MCF 10A (cell line): ENCODE measurements around the gene ARHGEF28. TPM values are rescaled to one million over a fixed set of nuclear protein-coding genes. Genes with fewer than 3 reads are reported as not detected.

Source experiments
- BruUV-seq: library from RNA; stranded (reverse); fragments of 400-500 nt; replicated peaks from 2 replicates; lab custom pipeline; 2021; lab: Mats Ljungman, UMichigan
- CTCF ChIA-PET: fragments of 300-600 bp; sonication (Branson Sonifier 250); formaldehyde crosslinking; extraction: SDS; loops from one replicate; lab custom pipeline; 2021; ENCODE audit warnings: antibody characterized with exemption, inconsistent platforms; lab: Yijun Ruan, JAX
- POLR2A ChIA-PET: fragments of 300-600, 350-650 bp; sonication (Branson Sonifier 250); formaldehyde crosslinking; extraction: SDS; loops from one replicate; lab custom pipeline; 2020; ENCODE audit warnings: antibody characterized with exemption, inconsistent platforms; lab: Yijun Ruan, JAX
- DNase-seq: peaks from one replicate; pipeline ENCODE4 v3.0.0-alpha.2; 2018; ENCODE audit not compliant: unreplicated experiment
- H3K27ac Mint-ChIP-seq: one replicate; pipeline ENCODE4 v1.8.0; 2022; ENCODE audit warnings: mild to moderate bottlenecking, low read depth, mixed read lengths; ENCODE audit not compliant: unreplicated experiment
- H3K27me3 Mint-ChIP-seq: one replicate; pipeline ENCODE4 v1.8.0; 2022; ENCODE audit warnings: mixed read lengths; ENCODE audit not compliant: insufficient read depth, unreplicated experiment
- H3K36me3 Mint-ChIP-seq: one replicate; pipeline ENCODE4 v1.8.0; 2022; ENCODE audit warnings: mild to moderate bottlenecking, moderate library complexity, mixed read lengths; ENCODE audit not compliant: insufficient read depth, unreplicated experiment
- H3K4me1 Mint-ChIP-seq: one replicate; pipeline ENCODE4 v1.8.0; 2022; ENCODE audit warnings: mixed read lengths; ENCODE audit not compliant: insufficient read depth, unreplicated experiment
- H3K4me3 Mint-ChIP-seq: one replicate; pipeline ENCODE4 v1.8.0; 2022; ENCODE audit warnings: mild to moderate bottlenecking, moderate library complexity, mixed read lengths; ENCODE audit not compliant: unreplicated experiment
- H3K9me3 Mint-ChIP-seq: one replicate; pipeline ENCODE4 v1.8.0; 2022; ENCODE audit warnings: mixed read lengths; ENCODE audit not compliant: unreplicated experiment
- intact Hi-C: fragments of 100-400 bp; cut with micrococcal nuclease; formaldehyde crosslinking; loops from 2 replicates; pipeline ENCODE4 v1.14.1; 2022
- total RNA-seq: library from RNA; stranded (reverse); gene quantifications from 2 replicates; pipeline ENCODE4 v1.2.3, GENCODE V29; 2022
- TF ChIP-seq, protein P1 (sequence below): fragments of 200-600 bp; IDR thresholded peaks from one replicate; pipeline ENCODE4 v1.8.0; 2022; ENCODE audit warnings: antibody characterized with exemption, mild to moderate bottlenecking; ENCODE audit not compliant: unreplicated experiment

ARHGEF28 gene
- total RNA-seq, 1 experiment from 2014 or later = 34.8 TPM

DNA sequence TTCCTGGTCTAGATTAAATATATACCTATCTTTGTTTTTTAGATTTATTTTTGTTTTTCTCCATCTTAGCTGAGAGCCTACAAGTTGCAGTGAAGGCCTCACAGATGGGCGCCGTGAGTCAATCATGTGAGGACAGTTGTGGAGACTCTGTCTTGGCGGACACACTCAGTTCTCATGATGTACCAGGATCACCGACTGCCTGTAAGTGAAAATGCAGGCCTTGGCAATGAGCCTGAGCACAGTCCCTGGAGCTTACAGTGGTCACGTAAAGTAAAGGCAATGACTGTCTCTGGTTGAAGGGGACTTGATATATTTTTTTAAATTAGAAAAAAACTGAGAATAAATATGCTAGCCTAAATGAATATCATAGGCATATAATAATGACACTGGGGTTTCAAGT, 271.9 kb downstream of the ARHGEF28 start:
- TF ChIP-seq, protein P1, sequence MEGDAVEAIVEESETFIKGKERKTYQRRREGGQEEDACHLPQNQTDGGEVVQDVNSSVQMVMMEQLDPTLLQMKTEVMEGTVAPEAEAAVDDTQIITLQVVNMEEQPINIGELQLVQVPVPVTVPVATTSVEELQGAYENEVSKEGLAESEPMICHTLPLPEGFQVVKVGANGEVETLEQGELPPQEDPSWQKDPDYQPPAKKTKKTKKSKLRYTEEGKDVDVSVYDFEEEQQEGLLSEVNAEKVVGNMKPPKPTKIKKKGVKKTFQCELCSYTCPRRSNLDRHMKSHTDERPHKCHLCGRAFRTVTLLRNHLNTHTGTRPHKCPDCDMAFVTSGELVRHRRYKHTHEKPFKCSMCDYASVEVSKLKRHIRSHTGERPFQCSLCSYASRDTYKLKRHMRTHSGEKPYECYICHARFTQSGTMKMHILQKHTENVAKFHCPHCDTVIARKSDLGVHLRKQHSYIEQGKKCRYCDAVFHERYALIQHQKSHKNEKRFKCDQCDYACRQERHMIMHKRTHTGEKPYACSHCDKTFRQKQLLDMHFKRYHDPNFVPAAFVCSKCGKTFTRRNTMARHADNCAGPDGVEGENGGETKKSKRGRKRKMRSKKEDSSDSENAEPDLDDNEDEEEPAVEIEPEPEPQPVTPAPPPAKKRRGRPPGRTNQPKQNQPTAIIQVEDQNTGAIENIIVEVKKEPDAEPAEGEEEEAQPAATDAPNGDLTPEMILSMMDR = no peak
- Mint-ChIP-seq H3K27ac (no peak overlapping the region), H3K9me3 (no peaks in the 10 kb centered on the region), H3K4me3 (no peak overlapping the region), H3K4me1 (peaks cover 31% of the 10 kb centered on the region), H3K27me3 (no peaks in the 10 kb centered on the region), H3K36me3 (peaks cover 68% of the 10 kb centered on the region)
- no peak for DNase-seq
- intact Hi-C loops = no loop called here
- ChIA-PET POLR2A (no interaction called here), CTCF (interaction anchor here (0.8 kb wide), 1 partner anchor 631 kb away, joined by 3 read pairs; no protein-coding TSS in a partner anchor)
- BruUV-seq = no TSS peak

DNA sequence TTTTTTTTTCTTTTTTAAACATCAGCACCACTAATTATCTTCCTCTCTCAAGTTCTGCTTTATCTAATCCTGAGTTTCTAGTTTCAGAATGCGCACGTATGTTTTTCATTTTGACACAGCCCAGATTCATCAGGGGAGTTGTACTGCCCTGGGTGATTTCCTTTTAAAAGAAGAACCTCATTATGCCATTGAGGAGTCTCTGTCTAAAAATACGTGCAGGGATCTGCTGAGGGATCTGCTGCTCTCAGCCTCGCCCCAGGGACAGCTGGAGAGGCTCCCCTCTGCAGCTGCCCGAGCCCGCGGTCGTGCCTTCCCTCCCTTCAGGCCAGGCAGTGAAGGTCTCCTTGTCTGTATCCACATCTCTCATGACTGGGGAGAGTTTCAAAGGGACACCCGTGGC, 273.1 kb downstream of the ARHGEF28 start:
- TF ChIP-seq, protein P1 = no peak
- POLR2A ChIA-PET = interaction anchor here (0.5 to 1.4 kb wide), 3 partner anchors 17 to 744 kb away, joined by 3 read pairs; no protein-coding TSS in a partner anchor
- no peak overlapping the region for H3K27ac Mint-ChIP-seq
- H3K4me3 Mint-ChIP-seq = no peak overlapping the region
- H3K36me3 Mint-ChIP-seq = peaks cover 59% of the 10 kb centered on the region
- H3K4me1 Mint-ChIP-seq = peaks cover 22% of the 10 kb centered on the region
- no TSS peak for BruUV-seq
- no peaks in the 10 kb centered on the region for H3K27me3 Mint-ChIP-seq
- no peaks in the 10 kb centered on the region for H3K9me3 Mint-ChIP-seq
- intact Hi-C loops = no loop called here
- CTCF ChIA-PET = interaction anchor here (0.5 to 1.4 kb wide), 2 partner anchors 14 to 745 kb away, joined by 3 to 4 read pairs; no protein-coding TSS in a partner anchor
- DNase-seq = no peak

DNA sequence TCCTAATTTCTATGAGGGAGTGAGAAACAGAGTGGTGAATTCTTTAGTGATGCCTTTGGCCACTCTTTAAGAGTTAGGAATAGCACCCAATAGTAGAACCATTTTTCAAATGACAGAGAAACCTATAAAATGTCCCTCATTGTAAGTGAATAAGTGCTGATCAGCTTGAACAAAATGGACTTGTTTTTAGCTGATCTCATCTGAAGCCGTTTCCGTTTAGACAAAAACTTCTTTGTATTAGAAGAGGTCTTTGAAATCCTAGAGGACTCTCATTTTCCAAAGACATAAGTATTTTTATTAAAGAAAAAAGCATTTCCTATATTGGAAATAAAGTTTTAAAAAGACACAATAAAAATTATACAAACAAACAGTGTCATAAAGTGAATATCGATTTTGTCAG, 273.9 kb downstream of the ARHGEF28 start:
- H3K4me3 Mint-ChIP-seq = no peak overlapping the region
- intact Hi-C loops = loop anchor here (2.0 to 5.0 kb wide), 2 partner anchors 227 to 309 kb away; no protein-coding TSS in a partner anchor

DNA sequence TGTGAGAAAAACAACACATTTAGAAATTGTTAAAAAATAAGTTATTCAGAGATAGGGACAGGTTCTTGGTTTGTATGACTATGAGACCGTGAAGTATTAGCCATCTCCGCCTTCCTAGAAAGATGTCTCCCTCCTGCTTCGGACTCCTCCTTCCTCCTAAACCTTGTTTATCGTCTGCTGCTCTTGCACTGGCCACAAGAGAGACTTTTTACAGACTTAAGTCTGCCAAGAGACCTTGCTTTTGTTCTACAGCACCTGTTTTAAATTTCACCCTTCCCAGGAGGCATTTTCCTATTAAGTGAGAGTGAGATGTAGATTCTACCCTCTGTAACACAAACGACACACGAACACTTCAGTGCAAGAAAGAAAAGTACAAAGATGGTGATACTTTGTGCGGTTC, 274.6 kb downstream of the ARHGEF28 start:
- intact Hi-C loops = loop anchor here (2.0 to 5.0 kb wide), 2 partner anchors 227 to 310 kb away; no protein-coding TSS in a partner anchor
- CTCF ChIA-PET = no interaction called here
- Mint-ChIP-seq H3K4me1 (peaks cover 15% of the 10 kb centered on the region), H3K4me3 (no peak overlapping the region), H3K27me3 (no peaks in the 10 kb centered on the region), H3K36me3 (peaks cover 60% of the 10 kb centered on the region), H3K9me3 (no peaks in the 10 kb centered on the region), H3K27ac (peak overlapping the region; percentile 74)
- POLR2A ChIA-PET = interaction anchor here (1.4 kb wide), 1 partner anchor 743 kb away, joined by 3 read pairs; no protein-coding TSS in a partner anchor
- no TSS peak for BruUV-seq
- no peak for DNase-seq
- TF ChIP-seq, protein P1 = no peak

More for the DNA sequence above, 273.9 kb downstream of the ARHGEF28 start:
- no TSS peak for BruUV-seq
- ChIA-PET POLR2A (interaction anchor here (0.7 to 1.4 kb wide), 2 partner anchors 643 to 743 kb away, joined by 3 read pairs; no protein-coding TSS in a partner anchor), CTCF (interaction anchor here (0.5 to 1.4 kb wide), 3 partner anchors 14 to 744 kb away, joined by 3 to 4 read pairs (median 3); no protein-coding TSS in a partner anchor)
- Mint-ChIP-seq H3K27me3 (no peaks in the 10 kb centered on the region), H3K36me3 (peaks cover 59% of the 10 kb centered on the region), H3K27ac (no peak overlapping the region), H3K9me3 (no peaks in the 10 kb centered on the region), H3K4me1 (peaks cover 19% of the 10 kb centered on the region)
- DNase-seq = no peak
- TF ChIP-seq, protein P1 = no peak
